Activated CD8-positive, alpha-beta T cell treated with anti-CD3 and anti-CD28 coated beads for 36 hours (primary cell): ENCODE data around the gene FRMD5. TPM values are rescaled to one million over a fixed set of nuclear protein-coding genes. Genes with fewer than 3 reads are reported as not detected.

ENCODE experiments used
- ATAC-seq: fragments of 200-7000 bp; cut with Tn5 transposase; one replicate; pipeline ENCODE4 v1.10.0; 2021; ENCODE audit warnings: mild to moderate bottlenecking, moderate library complexity
- CTCF ChIA-PET: fragments of 350-600 bp; sonication (Branson Sonifier 250); formaldehyde crosslinking; loops from one replicate; lab custom pipeline; 2021; ENCODE audit warnings: antibody characterized with exemption; lab: Charles Lee
- POLR2A ChIA-PET: fragments of 350-600 bp; sonication (Branson Sonifier 250); formaldehyde crosslinking; loops from one replicate; lab custom pipeline; 2021; ENCODE audit warnings: antibody characterized with exemption; lab: Charles Lee
- DNase-seq: peaks from one replicate; pipeline ENCODE4 v3.0.0-alpha.2; 2020
- H3K27ac Mint-ChIP-seq: one replicate; pipeline ENCODE4 v1.8.0; 2021; ENCODE audit warnings: mild to moderate bottlenecking, mixed read lengths
- H3K27me3 Mint-ChIP-seq: one replicate; pipeline ENCODE4 v1.8.0; 2021; ENCODE audit warnings: mixed read lengths
- H3K36me3 Mint-ChIP-seq: one replicate; pipeline ENCODE4 v1.8.0; 2021; ENCODE audit warnings: low read depth, mixed read lengths
- H3K4me1 Mint-ChIP-seq: one replicate; pipeline ENCODE4 v1.8.0; 2021; ENCODE audit warnings: low read depth, mixed read lengths
- H3K4me3 Mint-ChIP-seq: one replicate; pipeline ENCODE4 v1.8.0; 2021; ENCODE audit warnings: mild to moderate bottlenecking, moderate library complexity, mixed read lengths
- H3K9me3 Mint-ChIP-seq: one replicate; pipeline ENCODE4 v1.8.0; 2021; ENCODE audit warnings: mixed read lengths
- CTCF ChIP-seq: fragments of 200-600 bp; IDR thresholded peaks from one replicate; pipeline ENCODE4 v1.8.0; 2022; ENCODE audit warnings: antibody characterized with exemption, mild to moderate bottlenecking
- intact Hi-C: fragments of 100-400 bp; cut with micrococcal nuclease; formaldehyde crosslinking; loops from one replicate; pipeline ENCODE4 v1.10.0; 2022
- total RNA-seq, 2 experiments: library from RNA; stranded (reverse); gene quantifications; one replicate each; pipeline ENCODE4 v1.2.3, GENCODE V29; 2021

FRMD5 gene
- total RNA-seq, 2 experiments from 2014 or later = 0.23 to 0.25 TPM

- intact Hi-C loops = no loop called here
- Mint-ChIP-seq H3K4me1 (no peaks in the 10 kb centered on the region), H3K4me3 (no peak overlapping the region), H3K27me3 (peaks cover 4% of the 10 kb centered on the region), H3K27ac (no peak overlapping the region), H3K9me3 (no peaks in the 10 kb centered on the region), H3K36me3 (no peaks in the 10 kb centered on the region)
- ChIA-PET POLR2A (no interaction called here), CTCF (interaction anchor here (4.5 kb wide), 1 partner anchor 24 kb away, joined by 20 read pairs; no protein-coding TSS in a partner anchor)
- DNase-seq (no peak), ATAC-seq (no peak)
- TF ChIP-seq CTCF = no peak
Measured at GRCh38 chr15:43928152-43928551, 266.9 kb downstream of the FRMD5 start.

GRCh38 chr15:43927203-43927602 is 267.9 kb downstream of the FRMD5 start:
- H3K4me3 Mint-ChIP-seq = no peak overlapping the region
- ATAC-seq (no peak), DNase-seq (no peak)
- intact Hi-C loops = no loop called here
- POLR2A ChIA-PET = no interaction called here
- H3K36me3 Mint-ChIP-seq = no peaks in the 10 kb centered on the region
- peaks cover 4% of the 10 kb centered on the region for H3K27me3 Mint-ChIP-seq
- H3K27ac Mint-ChIP-seq = no peak overlapping the region
- CTCF ChIA-PET = interaction anchor here (4.5 kb wide), 1 partner anchor 24 kb away, joined by 20 read pairs; no protein-coding TSS in a partner anchor
- no peaks in the 10 kb centered on the region for H3K9me3 Mint-ChIP-seq
- no peaks in the 10 kb centered on the region for H3K4me1 Mint-ChIP-seq
- TF ChIP-seq CTCF = no peak

GRCh38 chr15:43923553-43923952 is 271.5 kb downstream of the FRMD5 start:
- no peak for DNase-seq
- POLR2A ChIA-PET = no interaction called here

GRCh38 chr15:43922021-43922420 is 273.1 kb downstream of the FRMD5 start:
- intact Hi-C loops = no loop called here
- ChIA-PET CTCF (interaction anchor here (0.8 to 3.0 kb wide), 2 partner anchors 18 to 144 kb away, joined by 4 to 14 read pairs; no protein-coding TSS in a partner anchor), POLR2A (interaction anchor here (0.7 kb wide), 1 partner anchor 218 kb away, joined by 3 read pairs; no protein-coding TSS in a partner anchor)
- TF ChIP-seq CTCF = no peak
- peaks cover 3% of the 10 kb centered on the region for H3K27me3 Mint-ChIP-seq
- no peak overlapping the region for H3K27ac Mint-ChIP-seq
- ATAC-seq (no peak), DNase-seq (no peak)
- H3K36me3 Mint-ChIP-seq = no peaks in the 10 kb centered on the region
- no peak overlapping the region for H3K4me3 Mint-ChIP-seq
- H3K9me3 Mint-ChIP-seq = no peaks in the 10 kb centered on the region
- no peaks in the 10 kb centered on the region for H3K4me1 Mint-ChIP-seq

More at GRCh38 chr15:43923553-43923952, 271.5 kb downstream of the FRMD5 start:
- Mint-ChIP-seq H3K27me3 (peaks cover 2% of the 10 kb centered on the region), H3K36me3 (no peaks in the 10 kb centered on the region), H3K9me3 (no peaks in the 10 kb centered on the region), H3K4me1 (no peaks in the 10 kb centered on the region), H3K4me3 (no peak overlapping the region), H3K27ac (no peak overlapping the region)
- ATAC-seq = no peak
- no peak for TF ChIP-seq CTCF
- intact Hi-C loops = no loop called here
- CTCF ChIA-PET = interaction anchor here (1.2 to 1.3 kb wide), 2 partner anchors 19 to 142 kb away, joined by 4 to 5 read pairs; no protein-coding TSS in a partner anchor

- POLR2A ChIA-PET = no interaction called here
- TF ChIP-seq CTCF = no peak
- DNase-seq (no peak), ATAC-seq (no peak)
- Mint-ChIP-seq H3K27me3 (peaks cover 3% of the 10 kb centered on the region), H3K4me3 (no peak overlapping the region), H3K27ac (no peak overlapping the region), H3K9me3 (no peaks in the 10 kb centered on the region), H3K36me3 (no peaks in the 10 kb centered on the region), H3K4me1 (no peaks in the 10 kb centered on the region)
- intact Hi-C loops = no loop called here
- CTCF ChIA-PET = interaction anchor here (3.0 kb wide), 1 partner anchor 17 kb away, joined by 14 read pairs; no protein-coding TSS in a partner anchor
Measured at GRCh38 chr15:43920815-43921214, 274.3 kb downstream of the FRMD5 start.
